Ovary (tissue), 3 donors: ENCODE results near the gene F8.

Experiments used
- CTCF ChIP-seq, 3 donors: fragments of 450-650 bp in 2 of 3; fragments of 200-600 bp in 1 of 3; IDR thresholded peaks; one replicate each; pipeline versions ENCODE4 v1.5.1 to v1.8.0; 2016 to 2022; ENCODE audit warnings: antibody characterized with exemption in 3 of 3, mild to moderate bottlenecking in 1 of 3
- EP300 ChIP-seq: sonication (generic); formaldehyde crosslinking; IDR thresholded peaks from one replicate; pipeline ENCODE4 v1.6.1; 2017; ENCODE audit warnings: antibody characterized with exemption
- POLR2A ChIP-seq: fragments of 450-650 bp; IDR thresholded peaks from one replicate; pipeline ENCODE4 v1.6.1; 2017; ENCODE audit warnings: antibody characterized with exemption, mild to moderate bottlenecking, moderate library complexity
- donor health status: DM: no; HTN: no; CAD: no.

GRCh38 chrX:154804261-154804956 is 218.1 kb downstream of the F8 start:
- TF ChIP-seq POLR2A (no peak), CTCF (IDR thresholded peaks at IDR 0.05) (no peak), EP300 (no peak)
